Measurements from ENCODE around the gene TPSB2.
"Not testable (repeated sequence)": the region's sequence is repeated elsewhere in the genome, so short reads cannot be mapped to it uniquely, and the experiment has no call there.

Gene TPSB2

GRCh38 chr16:1274767-1275166 lies 44.8 kb upstream of the TPSB2 start:
- no peak for TF ChIP-seq CTCF (IDR thresholded peaks at IDR 0.05; ENCODE audit: borderline replicate concordance, insufficient read depth, low read depth, low read length)
- no peak overlapping the region for H3K4me3 ChIP-seq (ENCODE audit: low read depth, low read length)

GRCh38 chr16:1273816-1274215 lies 43.8 kb upstream of the TPSB2 start:
- no peak for TF ChIP-seq CTCF (IDR thresholded peaks at IDR 0.05; ENCODE audit: borderline replicate concordance, insufficient read depth, low read depth, low read length)
- H3K4me3 ChIP-seq (ENCODE audit: low read depth, low read length): no peak overlapping the region

- H3K4me3 ChIP-seq (ENCODE audit: low read depth, low read length): no peak overlapping the region
Measured at GRCh38 chr16:1272453-1273198, 42.6 kb upstream of the TPSB2 start.

DNA sequence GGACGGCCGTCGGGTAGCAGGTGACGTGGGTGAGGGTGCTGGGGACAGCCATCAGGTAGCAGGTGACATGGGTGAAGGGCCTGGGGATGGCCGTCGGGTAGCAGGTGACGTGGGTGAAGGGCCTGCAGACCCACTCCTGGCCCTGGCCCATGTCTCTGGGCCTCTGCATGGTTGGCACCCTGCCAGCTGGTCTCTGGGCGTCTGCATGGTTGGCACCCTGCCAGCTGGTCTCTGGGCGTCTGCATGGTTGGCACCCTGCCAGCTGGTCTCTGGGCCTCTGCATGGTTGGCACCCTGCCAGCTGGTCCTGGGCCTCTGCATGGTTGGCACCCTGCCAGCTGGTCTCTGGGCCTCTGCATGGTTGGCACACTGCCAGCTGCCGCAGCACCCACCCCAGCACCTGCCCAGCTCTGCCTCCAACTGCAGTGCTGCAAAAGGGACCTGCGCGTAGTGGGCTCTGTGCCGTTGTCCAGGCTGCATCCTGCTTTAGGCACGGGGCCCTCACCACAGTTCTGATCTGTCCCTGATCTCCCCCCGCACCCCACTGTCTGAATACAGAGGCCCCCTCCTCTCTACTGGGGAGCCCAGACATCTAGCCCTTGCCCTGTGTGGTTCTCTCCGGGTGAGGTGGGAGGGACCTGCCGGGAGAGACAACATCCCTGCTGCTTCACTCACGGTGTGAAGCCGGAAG lies 41.9 kb upstream of the TPSB2 start:
- not testable (repeated sequence) for H3K4me3 ChIP-seq (ENCODE audit: low read depth, low read length)

More at GRCh38 chr16:1272453-1273198, 42.6 kb upstream of the TPSB2 start:
- TF ChIP-seq CTCF (IDR thresholded peaks at IDR 0.05; ENCODE audit: borderline replicate concordance, insufficient read depth, low read depth, low read length): no peak

DNA sequence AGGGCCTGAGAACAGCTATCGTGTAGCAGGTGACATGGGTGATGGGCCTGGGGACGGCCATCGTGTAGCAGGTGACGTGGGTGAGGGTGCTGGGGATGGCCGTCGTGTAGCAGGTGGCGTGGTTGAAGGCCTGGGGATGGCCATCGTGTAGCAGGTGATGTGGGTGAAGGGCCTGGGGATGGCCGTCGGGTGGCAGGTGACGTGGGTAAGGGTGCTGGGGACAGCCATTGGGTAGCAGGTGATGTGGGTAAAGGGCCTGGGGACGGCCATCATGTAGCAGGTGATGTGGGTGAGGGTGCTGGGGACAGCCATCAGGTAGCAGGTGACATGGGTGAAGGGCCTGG lies 41.4 kb upstream of the TPSB2 start:
- TF ChIP-seq CTCF (IDR thresholded peaks at IDR 0.05; ENCODE audit: borderline replicate concordance, insufficient read depth, low read depth, low read length): no peak
- no peak overlapping the region for H3K4me3 ChIP-seq (ENCODE audit: low read depth, low read length)

DNA sequence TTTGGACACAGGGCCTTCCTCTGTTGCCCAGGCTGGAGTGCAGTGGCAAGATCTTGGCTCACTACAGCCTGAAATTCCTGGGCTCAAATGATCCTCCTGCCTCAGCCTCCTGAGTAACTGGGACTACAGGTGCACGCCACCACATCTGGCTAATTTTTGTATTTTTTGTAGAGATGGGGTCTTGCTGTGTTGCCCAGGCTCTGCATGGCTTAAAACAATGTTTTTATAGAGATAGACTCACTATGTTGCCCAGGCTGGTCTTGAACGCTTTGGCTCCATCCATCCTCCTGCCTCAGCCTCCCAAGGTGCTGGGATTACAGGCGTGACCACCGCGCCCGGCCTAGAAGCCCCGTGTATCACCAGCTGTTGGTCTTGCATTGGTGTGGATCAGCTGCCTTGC lies 39.4 kb upstream of the TPSB2 start:
- not testable (repeated sequence) for H3K4me3 ChIP-seq (ENCODE audit: low read depth, low read length)

DNA sequence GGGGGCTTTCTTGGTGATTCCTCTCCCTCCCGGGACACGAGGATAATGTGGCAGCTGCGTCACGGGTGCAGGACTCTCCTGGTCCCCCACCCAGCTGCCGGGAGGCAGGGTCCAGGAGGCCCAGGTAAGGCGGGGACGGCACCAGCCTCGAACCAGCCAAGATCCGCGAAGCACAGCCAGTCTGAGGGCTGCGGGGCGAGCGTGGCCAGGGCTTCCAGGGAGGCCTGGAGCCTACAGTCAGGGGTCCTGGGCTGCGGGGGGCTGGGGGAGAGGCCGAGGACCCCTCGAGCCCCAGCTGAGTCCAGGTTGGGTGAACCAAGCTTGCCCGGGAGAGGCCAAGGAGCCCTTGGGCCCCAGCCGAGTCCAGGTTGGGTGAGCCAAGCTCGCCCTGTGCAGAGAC lies 35.8 kb upstream of the TPSB2 start:
- TF ChIP-seq CTCF (IDR thresholded peaks at IDR 0.05; ENCODE audit: borderline replicate concordance, insufficient read depth, low read depth, low read length): no peak
- no peak overlapping the region for H3K4me3 ChIP-seq (ENCODE audit: low read depth, low read length)

DNA sequence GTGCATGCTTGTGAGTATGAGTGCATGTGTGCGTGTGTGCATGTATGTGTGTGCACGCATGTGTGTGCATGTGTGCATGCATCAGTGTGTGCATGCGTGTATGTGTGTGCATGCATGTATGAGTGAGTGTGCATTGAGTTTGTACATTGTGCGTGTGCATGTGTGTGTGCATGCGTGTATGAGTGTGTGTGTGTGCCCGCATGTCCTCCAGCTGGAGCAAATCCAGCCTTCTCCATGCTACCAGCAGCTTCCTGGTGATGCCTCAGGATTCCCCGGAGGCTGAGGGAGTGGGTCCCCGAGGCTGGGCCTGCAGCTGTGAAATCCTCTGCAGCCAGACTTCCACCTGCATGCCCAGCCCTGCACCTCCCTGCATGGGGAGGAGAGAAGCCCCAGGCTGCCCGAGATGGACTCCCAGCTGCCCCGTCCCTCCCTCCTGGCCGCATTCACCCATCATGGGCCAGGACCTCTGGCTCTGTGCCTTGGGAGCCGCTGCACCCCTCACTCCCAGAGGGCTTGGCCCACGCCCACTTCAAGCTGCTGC lies 35.2 kb upstream of the TPSB2 start:
- TF ChIP-seq CTCF (IDR thresholded peaks at IDR 0.05; ENCODE audit: borderline replicate concordance, insufficient read depth, low read depth, low read length): no peak
- no peak overlapping the region for H3K4me3 ChIP-seq (ENCODE audit: low read depth, low read length)
